Measurements from ENCODE around the gene DLGAP1. TPM values are rescaled to one million over a fixed set of nuclear protein-coding genes. Genes with fewer than 3 reads are reported as not detected.

The DLGAP1 gene
- total and polyA plus RNA-seq, 4 donors: 0.54 to 11.8 (median 3.1) TPM

- no peak overlapping the region for H3K4me3 ChIP-seq
- no peaks in the 10 kb centered on the region for H3K9me3 ChIP-seq (ENCODE audit: control insufficient read depth in 4 of 4, insufficient read depth in 3 of 4, low read length in 3 of 4)
- TF ChIP-seq CTCF (IDR thresholded peaks at IDR 0.05; ENCODE audit: control extremely low read depth, extremely low read depth): no peak
- no peaks in the 10 kb centered on the region for H3K27me3 ChIP-seq (ENCODE audit: control insufficient read depth in 3 of 3, insufficient read depth in 3 of 3, low read length in 2 of 3)
- DNase-seq: no peak
- WGBS, 2 donors: 68 to 71% methylated on average over 6 of the region's 6 CpGs
- no peaks in the 10 kb centered on the region for H3K36me3 ChIP-seq (ENCODE audit: control insufficient read depth in 4 of 4, insufficient read depth in 4 of 4, low read length in 4 of 4)
- H3K27ac ChIP-seq (ENCODE audit: low read depth in 1 of 2, low read length in 1 of 2): peak overlapping the region; percentile 97 to 99
- peaks cover 7 to 42% (median 11%) of the 10 kb centered on the region in 5 donors for H3K4me1 ChIP-seq (ENCODE audit: control insufficient read depth in 5 of 5, insufficient read depth in 5 of 5, low read length in 5 of 5)
- peak overlapping the region in 1 of 2 donors; percentile 64 for H3K9ac ChIP-seq (ENCODE audit: insufficient read depth in 1 of 2, low read length in 2 of 2)
- ATAC-seq (ENCODE audit: insufficient read depth, low FRiP score): no peak
Observed at GRCh38 chr18:3592864-3593263, 862.2 kb downstream of the DLGAP1 start.

GRCh38 chr18:3590096-3590630 is 864.9 kb downstream of the DLGAP1 start:
- TF ChIP-seq CTCF (IDR thresholded peaks at IDR 0.05; ENCODE audit: control extremely low read depth, extremely low read depth): no peak
- no peaks in the 10 kb centered on the region for H3K27me3 ChIP-seq (ENCODE audit: control insufficient read depth in 3 of 3, insufficient read depth in 3 of 3, low read length in 2 of 3)
- 90 to 92% methylated on average over 8 of the region's 8 CpGs for WGBS, 2 donors
- peak in 2 of 3 donors; percentile 38 to 50 for DNase-seq
- peaks cover 0 to 18% (median 6%) of the 10 kb centered on the region in 5 donors for H3K4me1 ChIP-seq (ENCODE audit: control insufficient read depth in 5 of 5, insufficient read depth in 5 of 5, low read length in 5 of 5)
- no peaks in the 10 kb centered on the region for H3K36me3 ChIP-seq (ENCODE audit: control insufficient read depth in 4 of 4, insufficient read depth in 4 of 4, low read length in 4 of 4)
- no peak for ATAC-seq (ENCODE audit: insufficient read depth, low FRiP score)
- no peaks in the 10 kb centered on the region for H3K9me3 ChIP-seq (ENCODE audit: control insufficient read depth in 4 of 4, insufficient read depth in 3 of 4, low read length in 3 of 4)
- no peak overlapping the region for H3K27ac ChIP-seq (ENCODE audit: low read depth in 1 of 2, low read length in 1 of 2)
- no peak overlapping the region for H3K4me3 ChIP-seq
- no peak overlapping the region for H3K9ac ChIP-seq (ENCODE audit: insufficient read depth in 1 of 2, low read length in 2 of 2)

- Histone ChIP-seq H3K4me1 (ENCODE audit: control insufficient read depth in 5 of 5, insufficient read depth in 5 of 5, low read length in 5 of 5) (peaks cover 0 to 6% (median 0%) of the 10 kb centered on the region in 5 donors), H3K4me3 (no peak overlapping the region), H3K9me3 (ENCODE audit: control insufficient read depth in 4 of 4, insufficient read depth in 3 of 4, low read length in 3 of 4) (no peaks in the 10 kb centered on the region), H3K27me3 (ENCODE audit: control insufficient read depth in 3 of 3, insufficient read depth in 3 of 3, low read length in 2 of 3) (no peaks in the 10 kb centered on the region), H3K36me3 (ENCODE audit: control insufficient read depth in 4 of 4, insufficient read depth in 4 of 4, low read length in 4 of 4) (no peaks in the 10 kb centered on the region), H3K27ac (ENCODE audit: low read depth in 1 of 2, low read length in 1 of 2) (no peak overlapping the region), H3K9ac (ENCODE audit: insufficient read depth in 1 of 2, low read length in 2 of 2) (no peak overlapping the region)
- peak; percentile 67 to 80 (median 73) for DNase-seq
- peak; percentile 91 for ATAC-seq (ENCODE audit: insufficient read depth, low FRiP score)
- peak; percentile 75 for TF ChIP-seq CTCF (IDR thresholded peaks at IDR 0.05; ENCODE audit: control extremely low read depth, extremely low read depth)
- WGBS, 2 donors: 46 to 52% methylated on average over 12 of the region's 12 CpGs
Observed at GRCh38 chr18:3585656-3586509, 869.2 kb downstream of the DLGAP1 start.

Data from lung (tissue), 12 donors.